Liver (tissue), 3 donors: ENCODE measurements around the gene TTLL12.

Experiments used
- CTCF ChIP-seq: fragments of 150-350 bp; IDR thresholded peaks from 2 replicates; pipeline ENCODE4 v1.5.1; 2017; ENCODE audit warnings: improper control_type of control experiment, low read depth, low read length; ENCODE audit not compliant: missing input control
- HNF4G ChIP-seq: IDR thresholded peaks from 2 replicates; pipeline ENCODE4 v1.6.1; 2016; ENCODE audit warnings: antibody characterized with exemption
- NR2F2 ChIP-seq: IDR thresholded peaks from 2 replicates; pipeline ENCODE4 v1.6.1; 2016; ENCODE audit warnings: antibody characterized with exemption
- RAD21 ChIP-seq, 2 donors: IDR thresholded peaks; 2 replicates each; pipeline ENCODE4 v1.6.1; 2016; ENCODE audit warnings: antibody characterized with exemption in 2 of 2, mild to moderate bottlenecking in 2 of 2
- RXRA ChIP-seq, 2 donors: IDR thresholded peaks; 2 replicates each; pipeline ENCODE4 v1.6.1; 2017 to 2018; ENCODE audit warnings: antibody characterized with exemption in 2 of 2, mild to moderate bottlenecking in 1 of 2
- SP1 ChIP-seq: IDR thresholded peaks from 2 replicates; pipeline ENCODE4 v1.6.1; 2018; ENCODE audit warnings: antibody characterized with exemption, mild to moderate bottlenecking
- TAF1 ChIP-seq: conservative IDR thresholded peaks from 2 replicates; pipeline ENCODE4 v1.6.1; 2016; ENCODE audit warnings: antibody characterized with exemption, mild to moderate bottlenecking
- TF ChIP-seq, protein P1 (sequence below): IDR thresholded peaks from 2 replicates; pipeline ENCODE4 v1.6.1; 2016; ENCODE audit warnings: antibody characterized with exemption, mild to moderate bottlenecking
- TF ChIP-seq, protein P2 (sequence below): IDR thresholded peaks from 2 replicates; pipeline ENCODE4 v1.6.1; 2016; ENCODE audit warnings: antibody characterized with exemption
- donor health status: healthy.
- donor health status: healthy.

DNA sequence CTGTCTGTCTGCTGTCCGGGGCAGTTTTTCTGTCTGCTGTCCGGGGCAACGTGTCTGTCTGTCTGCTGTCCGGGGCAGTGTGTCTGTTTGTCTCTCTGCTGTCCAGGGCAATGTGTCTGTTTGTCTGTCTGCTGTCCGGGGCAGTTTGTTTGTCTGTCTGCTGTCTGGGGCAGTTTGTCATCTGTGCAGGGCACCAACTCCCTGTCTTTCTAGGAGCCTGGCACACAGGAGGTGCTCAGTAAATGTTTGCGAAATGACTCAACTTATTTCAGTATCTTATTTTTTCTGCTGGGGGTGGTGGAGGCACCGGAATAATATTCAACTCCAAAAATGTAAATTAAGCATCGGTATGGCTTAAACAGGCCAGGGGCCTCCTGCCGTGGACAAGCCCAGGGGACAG lies 12.0 kb upstream of the TTLL12 start:
- no peak for TF ChIP-seq CTCF
- no peak for TF ChIP-seq TAF1
- TF ChIP-seq, protein P1, sequence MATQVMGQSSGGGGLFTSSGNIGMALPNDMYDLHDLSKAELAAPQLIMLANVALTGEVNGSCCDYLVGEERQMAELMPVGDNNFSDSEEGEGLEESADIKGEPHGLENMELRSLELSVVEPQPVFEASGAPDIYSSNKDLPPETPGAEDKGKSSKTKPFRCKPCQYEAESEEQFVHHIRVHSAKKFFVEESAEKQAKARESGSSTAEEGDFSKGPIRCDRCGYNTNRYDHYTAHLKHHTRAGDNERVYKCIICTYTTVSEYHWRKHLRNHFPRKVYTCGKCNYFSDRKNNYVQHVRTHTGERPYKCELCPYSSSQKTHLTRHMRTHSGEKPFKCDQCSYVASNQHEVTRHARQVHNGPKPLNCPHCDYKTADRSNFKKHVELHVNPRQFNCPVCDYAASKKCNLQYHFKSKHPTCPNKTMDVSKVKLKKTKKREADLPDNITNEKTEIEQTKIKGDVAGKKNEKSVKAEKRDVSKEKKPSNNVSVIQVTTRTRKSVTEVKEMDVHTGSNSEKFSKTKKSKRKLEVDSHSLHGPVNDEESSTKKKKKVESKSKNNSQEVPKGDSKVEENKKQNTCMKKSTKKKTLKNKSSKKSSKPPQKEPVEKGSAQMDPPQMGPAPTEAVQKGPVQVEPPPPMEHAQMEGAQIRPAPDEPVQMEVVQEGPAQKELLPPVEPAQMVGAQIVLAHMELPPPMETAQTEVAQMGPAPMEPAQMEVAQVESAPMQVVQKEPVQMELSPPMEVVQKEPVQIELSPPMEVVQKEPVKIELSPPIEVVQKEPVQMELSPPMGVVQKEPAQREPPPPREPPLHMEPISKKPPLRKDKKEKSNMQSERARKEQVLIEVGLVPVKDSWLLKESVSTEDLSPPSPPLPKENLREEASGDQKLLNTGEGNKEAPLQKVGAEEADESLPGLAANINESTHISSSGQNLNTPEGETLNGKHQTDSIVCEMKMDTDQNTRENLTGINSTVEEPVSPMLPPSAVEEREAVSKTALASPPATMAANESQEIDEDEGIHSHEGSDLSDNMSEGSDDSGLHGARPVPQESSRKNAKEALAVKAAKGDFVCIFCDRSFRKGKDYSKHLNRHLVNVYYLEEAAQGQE: no peak
- no peak for TF ChIP-seq RAD21 (IDR thresholded peaks at IDR 0.05)
- TF ChIP-seq HNF4G: no peak
- TF ChIP-seq, protein P2, sequence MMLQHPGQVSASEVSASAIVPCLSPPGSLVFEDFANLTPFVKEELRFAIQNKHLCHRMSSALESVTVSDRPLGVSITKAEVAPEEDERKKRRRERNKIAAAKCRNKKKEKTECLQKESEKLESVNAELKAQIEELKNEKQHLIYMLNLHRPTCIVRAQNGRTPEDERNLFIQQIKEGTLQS: no peak
- no peak for TF ChIP-seq SP1
- no peak for TF ChIP-seq NR2F2
- no peak for TF ChIP-seq RXRA (IDR thresholded peaks at IDR 0.05)
